HG03558 (cell line): Measurements from ENCODE around the gene NCOA3.
"Not testable (repeated sequence)": the region's sequence is repeated elsewhere in the genome, so short reads cannot be mapped to it uniquely, and the experiment has no call there.

Source experiments
- ATAC-seq: cut with Tn5 transposase; IDR thresholded peaks from one replicate; pipeline ENCODE4 v1.9.1; 2021; ENCODE audit warnings: moderate number of reproducible peaks; ENCODE audit not compliant: unreplicated experiment; ENCODE audit errors: extremely low read depth

The NCOA3 gene

DNA sequence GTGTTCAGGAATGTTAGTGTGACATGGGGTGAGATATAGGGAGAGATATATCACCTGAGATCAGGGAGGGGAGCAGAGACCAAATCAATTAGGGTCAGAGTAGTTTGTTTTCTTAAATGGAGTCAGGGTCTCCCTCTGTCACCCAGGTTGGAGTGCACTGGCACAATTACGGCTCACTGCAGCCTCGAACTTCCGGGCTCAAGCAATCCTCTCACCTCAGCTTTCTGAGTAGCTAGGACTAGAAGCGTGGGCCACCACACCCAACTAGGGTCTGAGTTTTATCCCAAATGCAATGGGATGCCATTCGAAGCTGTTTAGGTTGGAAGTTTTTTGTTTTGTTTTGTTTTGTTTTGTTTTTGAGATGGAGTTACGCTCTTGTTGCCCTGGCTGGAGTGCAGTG lies 3.1 kb upstream of the NCOA3 start:
- no peak for ATAC-seq

DNA sequence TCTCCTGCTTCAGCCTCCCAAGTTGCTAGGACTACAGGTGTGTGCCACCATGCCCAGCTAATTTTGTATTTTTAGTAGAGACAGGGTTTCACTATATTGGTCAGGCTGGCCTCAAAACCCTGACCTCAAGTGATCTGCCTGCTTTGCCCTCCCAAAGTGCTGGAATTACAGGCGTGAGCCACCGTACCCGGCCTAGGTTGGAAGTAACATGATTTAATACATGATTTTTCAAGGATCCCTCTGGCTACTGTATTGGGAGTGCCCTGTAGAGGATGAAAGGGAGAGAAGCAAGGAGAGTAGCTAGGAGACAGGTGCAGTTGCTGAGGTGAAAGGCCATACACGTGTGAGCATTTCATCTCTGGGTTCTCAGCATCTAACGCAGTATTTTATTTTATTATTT lies 2.6 kb upstream of the NCOA3 start:
- ATAC-seq, result no peak

- ATAC-seq, result not testable (repeated sequence)
Observed at GRCh38 chr20:47500082-47500481, 1.6 kb upstream of the NCOA3 start.

DNA sequence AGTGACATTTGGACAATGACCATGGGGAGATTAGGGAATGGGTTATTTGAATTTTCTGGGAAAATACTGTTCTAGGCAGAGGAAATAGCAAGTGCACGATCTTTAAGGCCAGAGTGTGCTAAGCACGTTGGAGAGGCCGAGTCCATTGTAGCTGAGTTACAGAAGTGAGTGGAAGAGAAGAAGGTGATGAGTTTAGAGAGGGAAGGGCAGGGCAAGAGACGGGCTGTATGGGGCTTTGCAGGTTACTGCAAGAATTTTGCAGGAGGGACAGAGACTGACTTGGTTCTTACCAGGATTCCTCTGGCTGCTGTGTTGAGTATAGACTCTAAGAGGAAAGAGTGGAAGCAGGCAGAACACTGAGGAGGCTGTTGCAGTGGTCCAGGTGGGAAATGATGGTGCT lies 1.1 kb upstream of the NCOA3 start:
- no peak for ATAC-seq

GRCh38 chr20:47501116-47501481 lies 588 bp upstream of the NCOA3 start:
- no peak for ATAC-seq

GRCh38 chr20:47502271-47503239 lies 868 bp downstream of the NCOA3 start:
- ATAC-seq, result no peak

DNA sequence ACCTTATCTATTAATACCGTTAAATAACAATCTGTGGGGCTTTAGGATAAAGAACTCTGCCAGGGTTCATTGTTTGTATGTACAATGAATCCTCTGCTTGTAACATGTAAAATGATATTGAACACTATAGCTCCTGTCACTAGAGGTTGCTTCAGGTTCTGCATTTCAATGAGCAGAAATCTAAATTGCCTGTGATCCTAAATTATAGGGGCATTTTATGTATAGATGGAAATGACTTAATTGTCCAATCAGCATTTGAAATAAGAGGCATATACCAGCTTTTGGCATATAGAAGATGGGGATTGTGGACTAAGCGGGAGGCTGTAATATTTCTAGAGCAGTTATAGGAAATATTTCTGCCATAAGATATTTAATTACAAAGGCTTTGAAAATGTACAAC lies 2.0 kb downstream of the NCOA3 start:
- no peak for ATAC-seq

- no peak for ATAC-seq
Observed at GRCh38 chr20:47506335-47506734, 4.6 kb downstream of the NCOA3 start.

- no peak for ATAC-seq
Observed at GRCh38 chr20:47506850-47507249, 5.2 kb downstream of the NCOA3 start.

DNA sequence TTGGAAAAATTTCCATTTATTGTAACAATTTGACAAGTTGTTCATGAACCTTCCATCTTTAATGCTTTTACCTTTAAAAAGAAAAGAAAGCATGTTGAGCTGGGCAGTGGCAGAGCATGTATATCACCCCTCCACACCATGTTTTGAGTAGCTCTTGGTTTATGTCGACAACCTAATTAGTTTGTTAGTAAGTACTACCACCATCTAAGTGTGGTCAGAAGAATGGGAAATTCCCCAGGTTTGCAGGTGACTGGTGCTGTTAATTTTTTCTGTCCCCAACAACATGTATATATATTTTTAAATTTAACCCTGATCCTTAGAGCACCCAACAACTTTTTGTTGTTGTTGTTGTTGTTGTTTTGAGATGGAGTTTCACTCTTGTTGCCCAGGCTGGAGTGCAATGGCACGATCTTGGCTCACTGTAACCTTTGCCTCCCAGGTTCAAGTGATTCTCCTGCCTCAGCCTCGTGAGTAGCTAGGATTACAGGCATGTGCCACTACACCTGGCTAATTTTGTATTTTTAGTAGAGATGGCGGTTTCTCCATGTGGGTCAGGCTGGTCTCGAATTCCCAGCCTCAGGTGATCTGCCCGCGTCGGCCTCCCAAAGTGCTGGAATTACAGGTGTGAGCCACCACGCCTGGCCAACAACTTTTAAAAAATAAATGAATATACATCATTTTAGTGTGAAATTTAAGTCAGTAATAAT lies 5.7 kb downstream of the NCOA3 start:
- ATAC-seq, result not testable (repeated sequence)

DNA sequence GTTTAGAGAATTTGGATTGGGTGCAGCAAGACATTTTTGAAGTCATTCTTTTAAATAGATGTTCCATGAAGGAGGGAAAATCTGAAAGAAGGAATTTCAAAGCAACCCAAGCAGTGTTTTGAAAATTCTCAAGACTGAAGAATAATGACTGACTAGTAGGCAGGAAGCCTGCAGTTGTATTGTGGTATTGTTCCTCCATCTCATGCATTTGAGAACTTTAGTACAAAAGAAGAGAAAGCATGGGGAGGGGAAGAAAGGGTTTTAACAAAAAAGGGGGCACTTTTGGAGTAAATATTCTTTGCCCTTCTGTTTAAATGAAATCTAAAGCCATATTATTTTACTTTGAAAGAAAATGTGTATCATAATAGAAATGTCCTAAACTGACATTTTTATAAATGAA lies 6.6 kb downstream of the NCOA3 start:
- ATAC-seq, result no peak

GRCh38 chr20:47509104-47509661 lies 7.5 kb downstream of the NCOA3 start:
- no peak for ATAC-seq

DNA sequence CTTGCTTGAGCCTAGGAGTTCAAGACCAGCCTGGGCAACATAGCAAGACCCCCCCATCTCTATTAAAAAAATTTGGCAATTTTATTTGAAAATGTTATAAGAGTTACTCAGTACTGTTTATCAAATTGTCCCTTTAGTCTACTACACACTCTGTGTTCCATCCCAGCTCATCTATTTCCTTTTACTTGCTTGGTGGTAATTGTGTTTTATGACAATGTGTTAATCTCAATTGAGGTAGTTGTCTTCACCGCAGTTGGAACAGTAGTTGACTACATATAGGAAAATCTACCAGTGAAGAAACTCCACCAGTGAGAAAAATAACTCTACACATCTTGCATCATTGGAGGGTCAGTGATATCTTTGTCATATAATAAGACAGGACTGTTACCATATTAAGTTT lies 8.0 kb downstream of the NCOA3 start:
- no peak for ATAC-seq

DNA sequence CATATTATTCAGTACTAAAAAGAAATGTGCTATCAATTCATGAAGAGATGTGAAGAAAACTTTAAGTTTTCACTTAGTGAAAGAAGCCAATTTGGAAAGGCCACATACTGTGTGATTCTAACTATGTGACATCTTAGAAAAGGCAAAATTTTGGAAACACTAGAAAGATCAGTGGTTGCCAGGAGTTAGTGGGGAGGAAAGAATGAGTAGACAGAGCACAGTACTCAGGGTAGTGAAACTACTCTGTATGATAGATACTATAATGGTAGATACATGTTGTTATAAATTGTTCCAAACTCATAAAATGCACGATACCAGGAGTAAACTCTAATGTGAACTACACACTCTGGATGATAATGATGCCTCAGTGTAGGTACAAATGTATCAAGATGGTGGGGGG lies 14.2 kb downstream of the NCOA3 start:
- ATAC-seq, result no peak

DNA sequence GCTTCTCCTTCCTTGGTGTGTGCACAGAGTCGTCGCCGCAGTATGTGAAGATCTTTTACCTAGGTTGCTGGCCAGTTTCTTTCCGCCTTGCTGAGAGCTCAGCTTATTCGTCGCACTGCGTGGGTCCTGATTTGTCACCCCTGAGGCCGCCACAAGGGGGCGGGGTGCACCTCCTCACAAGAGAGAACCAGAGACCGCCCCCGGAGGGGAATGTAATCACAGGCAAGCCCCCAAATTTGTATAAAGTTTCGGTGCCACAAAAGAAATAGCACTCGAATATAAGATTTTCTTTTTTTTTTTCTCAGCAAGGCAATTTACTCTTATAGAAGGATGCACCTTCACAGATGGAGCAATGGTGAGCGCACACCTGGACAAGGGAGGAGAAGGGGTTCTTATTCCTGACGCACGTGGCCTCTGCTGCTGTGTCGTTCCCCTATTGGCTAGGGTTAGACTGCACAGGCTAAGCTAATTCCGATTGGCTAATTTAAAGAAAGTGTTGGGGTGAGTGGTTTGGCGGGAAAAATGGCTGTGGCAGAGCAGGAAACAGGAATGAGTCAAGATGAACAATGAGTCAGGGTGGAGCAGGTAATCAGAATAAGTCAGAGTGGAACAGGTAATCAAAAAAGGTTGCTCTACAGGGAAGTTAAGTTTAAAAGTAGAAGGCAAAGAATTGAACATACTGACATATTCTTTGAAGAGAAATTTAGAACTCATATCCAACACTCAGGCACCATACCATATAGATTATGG lies 19.5 kb downstream of the NCOA3 start:
- ATAC-seq, result no peak

DNA sequence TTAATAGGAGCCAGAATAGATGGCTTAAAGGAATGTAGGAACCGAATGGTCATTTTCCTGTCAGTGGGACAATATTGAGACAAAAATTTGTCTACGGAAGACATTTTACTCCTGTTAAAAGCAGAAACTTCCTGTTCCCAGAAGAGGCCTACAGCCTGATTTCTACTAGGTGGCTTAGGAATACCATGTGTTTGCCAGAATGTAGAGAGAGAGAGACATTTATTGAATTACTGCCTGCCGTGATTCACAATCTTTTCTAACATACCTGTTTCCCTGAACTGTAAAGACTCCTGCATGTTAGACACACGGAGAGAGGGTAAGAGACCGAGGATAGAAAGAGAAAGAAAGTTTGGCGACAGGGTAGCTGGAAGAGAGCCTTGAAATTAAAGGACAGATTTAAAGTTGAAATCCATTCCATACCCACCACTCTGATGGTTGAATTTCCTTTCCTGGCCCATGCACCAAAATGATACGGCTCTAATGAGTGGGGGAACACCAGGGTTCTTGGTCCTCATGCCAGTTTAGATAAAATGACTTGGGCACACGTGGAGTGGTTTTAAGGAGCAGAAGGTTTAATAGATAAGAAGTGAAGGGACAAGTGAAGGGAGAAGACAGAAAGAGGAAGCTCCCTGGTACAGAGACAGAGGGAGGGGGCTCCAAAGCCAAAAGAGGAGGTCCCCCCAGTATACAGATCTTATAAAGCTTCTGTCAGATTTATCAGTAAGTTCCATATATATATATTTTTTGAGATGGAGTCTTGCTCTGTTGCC lies 22.5 kb downstream of the NCOA3 start:
- no peak for ATAC-seq

DNA sequence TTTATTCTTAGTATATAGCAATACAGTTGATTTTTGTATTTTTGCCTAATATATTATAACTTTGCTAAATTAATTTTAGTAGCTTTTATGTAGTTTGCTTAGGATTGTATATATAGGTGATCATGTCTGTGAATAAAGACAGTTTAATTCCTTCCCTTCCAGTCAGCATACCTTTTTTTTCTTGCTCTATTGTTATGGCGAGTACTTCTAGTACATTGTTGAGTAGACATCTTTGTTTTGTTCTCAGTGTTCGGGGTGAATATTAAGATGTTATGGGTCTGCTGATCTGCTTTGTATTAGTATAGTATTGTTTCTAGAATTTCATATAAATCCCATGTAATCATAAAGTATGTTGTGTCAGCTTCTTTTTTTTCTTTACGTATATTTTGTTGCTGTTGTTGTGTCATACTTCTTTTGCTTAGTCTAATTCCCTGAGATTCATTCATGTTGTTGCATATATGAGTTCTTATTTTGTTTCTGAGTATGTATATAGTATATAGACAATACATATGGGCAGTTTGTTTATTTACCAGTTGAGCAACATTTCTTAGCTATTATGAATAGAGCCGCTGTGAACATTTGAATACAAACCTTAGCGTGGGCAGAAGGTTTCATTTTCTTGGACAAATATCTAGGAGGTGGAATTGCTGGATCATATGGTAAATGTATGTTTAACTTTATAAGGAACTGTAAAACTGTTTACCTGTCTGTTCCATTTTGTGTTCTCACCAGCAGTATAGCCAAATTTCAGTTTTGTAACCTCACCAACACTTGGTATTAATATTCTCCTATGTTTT lies 25.5 kb downstream of the NCOA3 start:
- ATAC-seq, result no peak

GRCh38 chr20:47529840-47530239 lies 28.2 kb downstream of the NCOA3 start:
- no peak for ATAC-seq

- ATAC-seq, result no peak
Observed at GRCh38 chr20:47531458-47531857, 29.8 kb downstream of the NCOA3 start.
